Measurements from ENCODE around the gene CHST4. TPM values are rescaled to one million over a fixed set of nuclear protein-coding genes. Genes with fewer than 3 reads are reported as not detected.

Gene CHST4
- total and polyA plus RNA-seq, 8 donors: not detected

DNA sequence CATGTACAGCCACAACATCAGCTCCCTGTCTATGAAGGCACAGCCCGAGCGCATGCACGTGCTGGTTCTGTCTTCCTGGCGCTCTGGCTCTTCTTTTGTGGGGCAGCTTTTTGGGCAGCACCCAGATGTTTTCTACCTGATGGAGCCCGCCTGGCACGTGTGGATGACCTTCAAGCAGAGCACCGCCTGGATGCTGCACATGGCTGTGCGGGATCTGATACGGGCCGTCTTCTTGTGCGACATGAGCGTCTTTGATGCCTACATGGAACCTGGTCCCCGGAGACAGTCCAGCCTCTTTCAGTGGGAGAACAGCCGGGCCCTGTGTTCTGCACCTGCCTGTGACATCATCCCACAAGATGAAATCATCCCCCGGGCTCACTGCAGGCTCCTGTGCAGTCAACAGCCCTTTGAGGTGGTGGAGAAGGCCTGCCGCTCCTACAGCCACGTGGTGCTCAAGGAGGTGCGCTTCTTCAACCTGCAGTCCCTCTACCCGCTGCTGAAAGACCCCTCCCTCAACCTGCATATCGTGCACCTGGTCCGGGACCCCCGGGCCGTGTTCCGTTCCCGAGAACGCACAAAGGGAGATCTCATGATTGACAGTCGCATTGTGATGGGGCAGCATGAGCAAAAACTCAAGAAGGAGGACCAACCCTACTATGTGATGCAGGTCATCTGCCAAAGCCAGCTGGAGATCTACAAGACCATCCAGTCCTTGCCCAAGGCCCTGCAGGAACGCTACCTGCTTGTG, 10.7 kb downstream of the CHST4 start:
- Histone ChIP-seq H3K9me3 (no peaks in the 10 kb centered on the region), H3K27ac (no peak overlapping the region), H3K36me3 (no peaks in the 10 kb centered on the region), H3K4me3 (no peak overlapping the region), H3K27me3 (no peaks in the 10 kb centered on the region), H3K4me1 (no peaks in the 10 kb centered on the region)
- TF ChIP-seq POLR2AphosphoS5 (IDR thresholded peaks at IDR 0.05) (no peak), EP300 (IDR thresholded peaks at IDR 0.05) (no peak), POLR2A (IDR thresholded peaks at IDR 0.05) (no peak)
- TF ChIP-seq, protein P1, sequence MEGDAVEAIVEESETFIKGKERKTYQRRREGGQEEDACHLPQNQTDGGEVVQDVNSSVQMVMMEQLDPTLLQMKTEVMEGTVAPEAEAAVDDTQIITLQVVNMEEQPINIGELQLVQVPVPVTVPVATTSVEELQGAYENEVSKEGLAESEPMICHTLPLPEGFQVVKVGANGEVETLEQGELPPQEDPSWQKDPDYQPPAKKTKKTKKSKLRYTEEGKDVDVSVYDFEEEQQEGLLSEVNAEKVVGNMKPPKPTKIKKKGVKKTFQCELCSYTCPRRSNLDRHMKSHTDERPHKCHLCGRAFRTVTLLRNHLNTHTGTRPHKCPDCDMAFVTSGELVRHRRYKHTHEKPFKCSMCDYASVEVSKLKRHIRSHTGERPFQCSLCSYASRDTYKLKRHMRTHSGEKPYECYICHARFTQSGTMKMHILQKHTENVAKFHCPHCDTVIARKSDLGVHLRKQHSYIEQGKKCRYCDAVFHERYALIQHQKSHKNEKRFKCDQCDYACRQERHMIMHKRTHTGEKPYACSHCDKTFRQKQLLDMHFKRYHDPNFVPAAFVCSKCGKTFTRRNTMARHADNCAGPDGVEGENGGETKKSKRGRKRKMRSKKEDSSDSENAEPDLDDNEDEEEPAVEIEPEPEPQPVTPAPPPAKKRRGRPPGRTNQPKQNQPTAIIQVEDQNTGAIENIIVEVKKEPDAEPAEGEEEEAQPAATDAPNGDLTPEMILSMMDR (IDR thresholded peaks at IDR 0.05): no peak
- intact Hi-C loops (cut with DNase I; ENCODE audit: low total_unique reads): no loop called here
- no peak for DNase-seq
- 92 to 94% (median 93%) methylated on average over 18 to 28 of the region's 28 CpGs for WGBS, 5 donors

DNA sequence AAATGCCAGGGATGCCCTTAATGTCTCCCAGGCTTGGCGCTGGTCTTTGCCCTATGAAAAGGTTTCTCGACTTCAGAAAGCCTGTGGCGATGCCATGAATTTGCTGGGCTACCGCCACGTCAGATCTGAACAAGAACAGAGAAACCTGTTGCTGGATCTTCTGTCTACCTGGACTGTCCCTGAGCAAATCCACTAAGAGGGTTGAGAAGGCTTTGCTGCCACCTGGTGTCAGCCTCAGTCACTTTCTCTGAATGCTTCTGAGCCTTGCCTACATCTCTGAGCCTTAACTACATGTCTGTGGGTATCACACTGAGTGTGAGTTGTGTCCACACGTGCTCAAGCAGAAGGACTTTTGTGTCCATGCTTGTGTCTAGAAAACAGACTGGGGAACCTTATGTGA, 11.4 kb downstream of the CHST4 start:
- TF ChIP-seq POLR2AphosphoS5 (IDR thresholded peaks at IDR 0.05) (no peak), POLR2A (IDR thresholded peaks at IDR 0.05) (no peak), EP300 (IDR thresholded peaks at IDR 0.05) (no peak)
- TF ChIP-seq, protein P1 (IDR thresholded peaks at IDR 0.05): peak in 2 of 7 experiments; percentile 16 to 25
- peak in 1 of 2 donors; percentile 73 for DNase-seq
- WGBS, 5 donors: 57 to 65% (median 59%) methylated on average over 6 of the region's 6 CpGs
- intact Hi-C loops (cut with DNase I; ENCODE audit: low total_unique reads): no loop called here
- Histone ChIP-seq H3K4me3 (no peak overlapping the region), H3K36me3 (no peaks in the 10 kb centered on the region), H3K4me1 (no peaks in the 10 kb centered on the region), H3K9me3 (no peaks in the 10 kb centered on the region), H3K27me3 (no peaks in the 10 kb centered on the region), H3K27ac (no peak overlapping the region)

DNA sequence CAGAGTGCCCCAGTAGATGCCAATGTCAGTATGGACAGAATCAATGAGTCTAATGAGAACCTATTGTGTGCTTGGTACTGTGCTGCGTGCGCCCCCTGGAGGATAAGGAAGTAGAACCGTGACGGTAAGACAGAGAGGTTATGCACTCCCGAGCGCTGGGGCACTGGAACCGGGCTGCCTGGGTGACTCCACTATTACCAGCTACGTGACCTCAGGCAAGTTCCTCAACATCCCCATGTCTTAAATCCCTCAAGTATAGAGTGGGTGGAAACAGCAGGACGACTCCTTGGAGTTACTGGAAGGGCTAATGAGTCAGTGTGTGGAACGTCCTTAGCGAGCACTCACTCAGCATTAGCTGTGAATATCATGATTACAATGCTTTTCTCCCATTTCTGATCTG, 16.2 kb downstream of the CHST4 start:
- Histone ChIP-seq H3K36me3 (no peaks in the 10 kb centered on the region), H3K4me3 (no peak overlapping the region), H3K9me3 (no peaks in the 10 kb centered on the region), H3K4me1 (no peaks in the 10 kb centered on the region), H3K27ac (no peak overlapping the region), H3K27me3 (no peaks in the 10 kb centered on the region)
- DNase-seq: peak; percentile 32 to 48
- intact Hi-C loops (cut with DNase I; ENCODE audit: low total_unique reads): no loop called here
- no peak for TF ChIP-seq EP300 (IDR thresholded peaks at IDR 0.05)
- TF ChIP-seq, protein P1 (IDR thresholded peaks at IDR 0.05): peak in 4 of 7 experiments; percentile 8 to 24 (median 12)
- WGBS, 5 donors: 21 to 31% (median 28%) methylated on average over 11 of the region's 11 CpGs

DNA sequence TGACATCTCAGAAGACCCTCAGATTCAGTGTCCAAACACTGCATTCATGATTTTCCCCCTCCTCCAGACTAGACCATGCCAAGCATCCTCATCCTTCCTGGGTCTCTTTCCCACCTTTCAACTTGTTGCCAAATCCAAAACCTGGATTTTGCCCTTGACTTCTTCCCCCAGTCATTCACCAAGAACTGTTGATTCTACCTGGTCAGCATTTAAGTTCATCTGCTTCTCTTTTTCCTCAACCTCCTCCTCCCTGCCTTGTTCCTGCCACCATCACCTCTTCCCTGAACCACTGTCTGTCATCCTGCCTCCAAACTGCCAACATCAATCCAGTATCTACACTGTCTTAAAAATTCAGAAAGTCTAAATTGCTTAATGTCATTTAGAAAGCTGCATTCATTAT, 20.9 kb downstream of the CHST4 start:
- H3K27ac ChIP-seq: no peak overlapping the region
- no peak for DNase-seq
- intact Hi-C loops (cut with DNase I; ENCODE audit: low total_unique reads): no loop called here
- H3K4me3 ChIP-seq: no peak overlapping the region
- H3K36me3 ChIP-seq: no peaks in the 10 kb centered on the region
- TF ChIP-seq POLR2A (IDR thresholded peaks at IDR 0.05): no peak
- TF ChIP-seq, protein P1 (IDR thresholded peaks at IDR 0.05): no peak
- no peaks in the 10 kb centered on the region for H3K27me3 ChIP-seq
- H3K9me3 ChIP-seq: no peaks in the 10 kb centered on the region
- H3K4me1 ChIP-seq: no peaks in the 10 kb centered on the region

All from stomach (tissue), 9 donors.